IMR-90 (cell line): ENCODE data around the gene HOXD8. TPM values are rescaled to one million over a fixed set of nuclear protein-coding genes. Genes with fewer than 3 reads are reported as not detected.

Experiments
- ATAC-seq: fragments of 200-7000 bp; cut with Tn5 transposase; 2 replicates; pipeline ENCODE4 v1.9.1; 2020; ENCODE audit warnings: low read depth, mild to moderate bottlenecking, moderate library complexity
- BruUV-seq: library from RNA; stranded (reverse); fragments of 400-500 nt; replicated peaks from 2 replicates; lab custom pipeline; 2021; lab: Mats Ljungman, UMichigan
- CTCF ChIA-PET: fragments of 300-600 bp; formaldehyde crosslinking; extraction: SDS; loops from one replicate; lab custom pipeline; 2021; ENCODE audit warnings: antibody characterized with exemption; lab: Yijun Ruan, JAX
- POLR2A ChIA-PET: fragments of 300-600 bp; sonication (Branson Sonifier 250); formaldehyde crosslinking; loops from one replicate; lab custom pipeline; 2022; ENCODE audit warnings: antibody characterized with exemption; ENCODE audit not compliant: unreplicated experiment; lab: Charles Lee
- DNase-seq: peaks from one replicate; pipeline ENCODE4 v3.0.0; 2013
- H2AFZ ChIP-seq: replicated peaks from 2 replicates; pipeline ENCODE3; 2013; ENCODE audit warnings: low read length, mild to moderate bottlenecking; ENCODE audit not compliant: poor library complexity
- H2AK5ac ChIP-seq: 2 replicates; pipeline ENCODE4 v1.6.1; 2013; ENCODE audit warnings: low read depth, low read length, inconsistent platforms
- H2AK9ac ChIP-seq: replicated peaks from 2 replicates; pipeline ENCODE3; 2013; ENCODE audit warnings: mild to moderate bottlenecking, low read depth, low read length, moderate library complexity; ENCODE audit not compliant: poor library complexity
- H2BK120ac ChIP-seq: 2 replicates; pipeline ENCODE4 v1.6.1; 2013; ENCODE audit warnings: low read depth, low read length, inconsistent platforms
- H2BK15ac ChIP-seq: 3 replicates; pipeline ENCODE4 v1.6.1; 2013; ENCODE audit warnings: low read depth, low read length, inconsistent platforms
- H2BK20ac ChIP-seq: 2 replicates; pipeline ENCODE4 v1.6.1; 2013; ENCODE audit warnings: low read depth, mild to moderate bottlenecking, inconsistent platforms, low read length, moderate library complexity
- H2BK5ac ChIP-seq: 2 replicates; pipeline ENCODE4 v1.6.1; 2013; ENCODE audit warnings: mild to moderate bottlenecking, low read depth, low read length, inconsistent platforms; ENCODE audit not compliant: poor library complexity, severe bottlenecking
- H3K14ac ChIP-seq: replicated peaks from 2 replicates; pipeline ENCODE4 v1.6.1; 2013; ENCODE audit warnings: low read depth, low read length, inconsistent platforms
- H3K18ac ChIP-seq: 2 replicates; pipeline ENCODE4 v1.6.1; 2013; ENCODE audit warnings: low read depth, low read length, control low read depth
- H3K23ac ChIP-seq: 2 replicates; pipeline ENCODE4 v1.6.1; 2013; ENCODE audit warnings: low read depth, low read length, inconsistent platforms
- H3K27ac ChIP-seq: 2 replicates; pipeline ENCODE4 v1.5.1; 2013; ENCODE audit warnings: mild to moderate bottlenecking, control low read depth, low read length; ENCODE audit not compliant: insufficient read depth
- H3K27me3 ChIP-seq: 2 replicates; pipeline ENCODE4 v1.6.1; 2013; ENCODE audit warnings: low read length; ENCODE audit not compliant: control insufficient read depth, insufficient read depth
- H3K36me3 ChIP-seq: 2 replicates; pipeline ENCODE4 v1.6.1; 2013; ENCODE audit warnings: low read length, mixed read lengths; ENCODE audit not compliant: control insufficient read depth, insufficient read depth
- H3K4ac ChIP-seq: 2 replicates; pipeline ENCODE4 v1.6.1; 2013; ENCODE audit warnings: low read depth, low read length, inconsistent platforms
- H3K4me1 ChIP-seq: 2 replicates; pipeline ENCODE4 v1.6.1; 2013; ENCODE audit warnings: low read length, mixed read lengths; ENCODE audit not compliant: control insufficient read depth, insufficient read depth
- H3K4me2 ChIP-seq: 2 replicates; pipeline ENCODE4 v1.6.1; 2013; ENCODE audit warnings: low read depth, mild to moderate bottlenecking, control low read depth, low read length, moderate library complexity
- H3K4me3 ChIP-seq: 2 replicates; pipeline ENCODE4 v1.5.1; 2013; ENCODE audit warnings: low read depth, mild to moderate bottlenecking, control low read depth, low read length, moderate library complexity; ENCODE audit not compliant: insufficient read depth
- H3K56ac ChIP-seq: 2 replicates; pipeline ENCODE4 v1.6.1; 2013; ENCODE audit warnings: low read length, inconsistent platforms; ENCODE audit not compliant: insufficient read depth; ENCODE audit errors: extremely low read depth
- H3K79me1 ChIP-seq, 2 experiments: 2 replicates each; pipeline ENCODE4 v1.6.1; 2013; ENCODE audit warnings: low read length in 2 of 2, inconsistent platforms in 1 of 2, low read depth in 1 of 2
- H3K9ac ChIP-seq: 2 replicates; pipeline ENCODE4 v1.6.1; 2013; ENCODE audit warnings: low read depth, low read length, control low read depth
- H3K9me1 ChIP-seq: 2 replicates; pipeline ENCODE4 v1.6.1; 2013; ENCODE audit warnings: low read length, inconsistent platforms; ENCODE audit not compliant: insufficient read depth
- H3K9me3 ChIP-seq: 2 replicates; pipeline ENCODE4 v1.6.1; 2013; ENCODE audit warnings: low read length; ENCODE audit not compliant: control insufficient read depth, insufficient read depth
- H4K20me1 ChIP-seq: 2 replicates; pipeline ENCODE4 v1.6.1; 2013; ENCODE audit warnings: low read length, inconsistent platforms; ENCODE audit not compliant: insufficient read depth
- H4K5ac ChIP-seq: 2 replicates; pipeline ENCODE4 v1.6.1; 2013; ENCODE audit warnings: mild to moderate bottlenecking, low read depth, low read length, control low read depth
- H4K8ac ChIP-seq, 2 experiments: 2 replicates each; pipeline ENCODE4 v1.6.1; 2013; ENCODE audit warnings: low read depth in 2 of 2, low read length in 2 of 2, control low read depth in 1 of 2, inconsistent platforms in 1 of 2
- H4K91ac ChIP-seq: 2 replicates; pipeline ENCODE4 v1.6.1; 2013; ENCODE audit warnings: low read depth, low read length, inconsistent platforms; ENCODE audit not compliant: insufficient read depth
- BHLHE40 ChIP-seq: fragments of 150-350 bp; IDR thresholded peaks from 2 replicates; pipeline ENCODE4 v1.6.1; 2016; ENCODE audit warnings: mild to moderate bottlenecking, low read depth, low read length
- CEBPB ChIP-seq: IDR thresholded peaks from 2 replicates; pipeline ENCODE4 v1.6.1; 2012; ENCODE audit warnings: low read depth, low read length, improper control_type of control experiment
- CTCF ChIP-seq: conservative IDR thresholded peaks from 2 replicates; pipeline ENCODE4 v1.5.1; 2012; ENCODE audit warnings: mild to moderate bottlenecking, low read depth, low read length, improper control_type of control experiment
- ELK1 ChIP-seq: fragments of 150-350 bp; IDR thresholded peaks from 2 replicates; pipeline ENCODE4 v1.6.1; 2016; ENCODE audit warnings: low read depth, mild to moderate bottlenecking, low read length, moderate library complexity, borderline replicate concordance
- FOS ChIP-seq: fragments of 150-350 bp; IDR thresholded peaks from 2 replicates; pipeline ENCODE4 v1.6.1; 2016; ENCODE audit warnings: low read depth, low read length
- MAFK ChIP-seq: IDR thresholded peaks from 2 replicates; pipeline ENCODE4 v1.6.1; 2012; ENCODE audit warnings: low read depth, low read length, improper control_type of control experiment
- MAZ ChIP-seq: IDR thresholded peaks from 2 replicates; pipeline ENCODE4 v1.6.1; 2012; ENCODE audit warnings: low read depth, mild to moderate bottlenecking, low read length, improper control_type of control experiment, moderate library complexity, borderline replicate concordance
- MXI1 ChIP-seq: IDR thresholded peaks from 2 replicates; pipeline ENCODE4 v1.6.1; 2012; ENCODE audit warnings: low read depth, mild to moderate bottlenecking, low read length, moderate library complexity, borderline replicate concordance
- NFE2L2 ChIP-seq: fragments of 150-350 bp; IDR thresholded peaks from 2 replicates; pipeline ENCODE4 v1.6.1; 2016; ENCODE audit warnings: low read depth, mild to moderate bottlenecking, low read length
- POLR2A ChIP-seq: IDR thresholded peaks from 2 replicates; pipeline ENCODE4 v1.6.1; 2012; ENCODE audit warnings: mild to moderate bottlenecking, low read depth, low read length
- RAD21 ChIP-seq: IDR thresholded peaks from 2 replicates; pipeline ENCODE4 v1.6.1; 2012; ENCODE audit warnings: low read length, improper control_type of control experiment
- RCOR1 ChIP-seq: IDR thresholded peaks from 2 replicates; pipeline ENCODE4 v1.6.1; 2012; ENCODE audit warnings: mild to moderate bottlenecking, low read length, improper control_type of control experiment; ENCODE audit not compliant: insufficient replicate concordance
- SMC3 ChIP-seq: fragments of 150-350 bp; IDR thresholded peaks from 2 replicates; pipeline ENCODE4 v1.6.1; 2016; ENCODE audit warnings: low read depth, mild to moderate bottlenecking, antibody characterized with exemption, low read length, moderate library complexity
- USF2 ChIP-seq: fragments of 150-350 bp; IDR thresholded peaks from 2 replicates; pipeline ENCODE4 v1.6.1; 2017; ENCODE audit warnings: mild to moderate bottlenecking, antibody characterized with exemption, low read length, low read depth
- WGBS, 2 experiments: methylation state at CpG; one replicate each; pipeline versions ENCODE4 v1.1.5 to v1.1.7; 2013; ENCODE audit warnings: missing lambda C conversion rate in 2 of 2; ENCODE audit not compliant: insufficient read length in 1 of 2; ENCODE audit errors: extremely low coverage in 2 of 2; 5-methylcytosine and 5-hydroxymethylcytosine counted together
- dilution Hi-C: fragments of 300-500 bp; cut with HindIII; formaldehyde crosslinking; loops from one replicate; pipeline ENCODE4 v1.14.3; 2018; ENCODE audit warnings: low sequenced_read_pairs; ENCODE audit not compliant: unreplicated experiment
- in situ Hi-C: fragments of 300-500 bp; cut with MboI; formaldehyde crosslinking; loops from 3 replicates; pipeline ENCODE4 v1.14.3; 2019; ENCODE audit warnings: low sequenced_read_pairs, inconsistent platforms, mixed read lengths
- intact Hi-C: fragments of 100-400 bp; cut with micrococcal nuclease; formaldehyde crosslinking; loops from 2 replicates; pipeline ENCODE4 v1.10.0; 2022
- polyA plus RNA-seq, 3 experiments: library from polyadenylated mRNA; depleted of rRNA; stranded (reverse); fragments of >200 nt; gene quantifications; 2 replicates each; pipeline ENCODE4 v1.2.3, GENCODE V29; 2012; ENCODE audit warnings: low replicate concordance in 1 of 3
- total RNA-seq: library from RNA; depleted of rRNA; stranded (reverse); fragments of >200 nt; gene quantifications from 2 replicates; pipeline ENCODE4 v1.2.3, GENCODE V29; 2012

HOXD8 gene
- total and polyA plus RNA-seq, 2 of the 4 experiments (the other 2 are of a cell fraction) = not detected

- POLR2A ChIA-PET = no interaction called here
- in situ Hi-C loops = loop anchor here (5.0 to 10.0 kb wide), 4 partner anchors 330 to 1030 kb away; no protein-coding TSS in a partner anchor
- TF ChIP-seq RAD21 (no peak), POLR2A (no peak), MAFK (no peak), SMC3 (no peak), BHLHE40 (no peak), CTCF (no peak), RCOR1 (no peak), FOS (no peak), MXI1 (no peak), USF2 (no peak), CEBPB (no peak), ELK1 (no peak), MAZ (no peak), NFE2L2 (no peak)
These were observed 4.3 kb upstream of the HOXD8 start for GRCh38 chr2:176124947-176125771.

More at GRCh38 chr2:176124947-176125771, 4.3 kb upstream of the HOXD8 start:
- no peak for ATAC-seq
- dilution Hi-C loops (no loop called here), intact Hi-C loops (no loop called here)
- Histone ChIP-seq H3K79me1 (no peaks in the 10 kb centered on the region), H3K14ac (no peak overlapping the region), H3K27me3 (peaks cover 90% of the 10 kb centered on the region), H3K27ac (no peak overlapping the region), H2AFZ (no peak overlapping the region), H3K23ac (no peak overlapping the region), H2AK5ac (no peak overlapping the region), H2AK9ac (no peak overlapping the region), H2BK20ac (no peak overlapping the region), H3K9me3 (peaks cover 3% of the 10 kb centered on the region; the same call in 1 of the 2 replicates), H2BK5ac (no peak overlapping the region), H3K36me3 (no peaks in the 10 kb centered on the region), H3K4me3 (no peak overlapping the region), H3K4me1 (no peaks in the 10 kb centered on the region), H2BK15ac (no peak overlapping the region), H3K9ac (no peak overlapping the region), H3K18ac (no peak overlapping the region), H3K56ac (no peak overlapping the region), H3K9me1 (no peaks in the 10 kb centered on the region), H4K20me1 (no peaks in the 10 kb centered on the region; the same call in 1 of the 2 replicates), H3K4me2 (no peak overlapping the region), H4K8ac (no peak overlapping the region), H3K4ac (no peak overlapping the region), H2BK120ac (no peak overlapping the region), H4K5ac (no peak overlapping the region), H4K91ac (no peak overlapping the region)
- no TSS peak for BruUV-seq
- 0% methylated on average over 2 of the region's 9 CpGs; no CpG with 5 or more reads in 1 of the 2 experiments for WGBS, 2 experiments
- DNase-seq = no peak
- CTCF ChIA-PET = interaction anchor here (0.6 to 3.7 kb wide), 3 partner anchors 429 to 1599 kb away, joined by 4 to 20 read pairs (median 19); no protein-coding TSS in a partner anchor
